WTC11 (cell line): ENCODE measurements around the gene STRAP. TPM values are rescaled to one million over a fixed set of nuclear protein-coding genes. Genes with fewer than 3 reads are reported as not detected.
A peak's percentile ranks its signal among the peaks of the same experiment; 100 is the strongest.

ENCODE experiments used
- ATAC-seq: fragments of 200-7000 bp; cut with Tn5 transposase; 2 replicates; pipeline ENCODE4 v1.10.0; 2021; ENCODE audit warnings: mild to moderate bottlenecking, moderate library complexity
- CTCF ChIA-PET: fragments of 300-600 bp; sonication (Branson Sonifier 250); formaldehyde crosslinking; loops from one replicate; lab custom pipeline; 2021; ENCODE audit warnings: antibody characterized with exemption; lab: Charles Lee
- POLR2A ChIA-PET: fragments of 350-600 bp; sonication (Branson Sonifier 250); formaldehyde crosslinking; loops from one replicate; lab custom pipeline; 2021; ENCODE audit warnings: antibody characterized with exemption; lab: Charles Lee
- DNase-seq: peaks from one replicate; pipeline ENCODE4 v3.0.0; 2021; ENCODE audit warnings: low spot score
- H3K27ac Mint-ChIP-seq: 2 replicates; pipeline ENCODE4 v1.8.0; 2021; ENCODE audit warnings: mixed read lengths
- H3K27me3 Mint-ChIP-seq: 2 replicates; pipeline ENCODE4 v1.8.0; 2021; ENCODE audit warnings: low read depth, mild to moderate bottlenecking, moderate library complexity, mixed read lengths
- H3K36me3 Mint-ChIP-seq: 2 replicates; pipeline ENCODE4 v1.8.0; 2021; ENCODE audit warnings: mixed read lengths
- H3K4me1 Mint-ChIP-seq: 2 replicates; pipeline ENCODE4 v1.8.0; 2022; ENCODE audit warnings: mixed read lengths
- H3K4me3 Mint-ChIP-seq: 2 replicates; pipeline ENCODE4 v1.8.0; 2021; ENCODE audit warnings: mild to moderate bottlenecking, moderate library complexity, mixed read lengths
- H3K9me3 Mint-ChIP-seq: 2 replicates; pipeline ENCODE4 v1.8.0; 2021; ENCODE audit warnings: mixed read lengths
- AFF4 ChIP-seq: sonication (generic); formaldehyde crosslinking; IDR thresholded peaks from 2 replicates; pipeline ENCODE4 v1.8.1; 2023; ENCODE audit warnings: mild to moderate bottlenecking, missing genetic modification reagents, borderline replicate concordance
- ATF1 ChIP-seq: sonication (generic); formaldehyde crosslinking; IDR thresholded peaks from 2 replicates; pipeline ENCODE4 v1.8.1; 2023; ENCODE audit warnings: mild to moderate bottlenecking, moderate library complexity, missing genetic modification reagents
- ATF6 ChIP-seq: sonication (generic); formaldehyde crosslinking; IDR thresholded peaks from 2 replicates; pipeline ENCODE4 v1.8.1; 2023; ENCODE audit warnings: mild to moderate bottlenecking, missing genetic modification reagents
- CREM ChIP-seq: sonication (generic); formaldehyde crosslinking; IDR thresholded peaks from 2 replicates; pipeline ENCODE4 v1.8.1; 2022; ENCODE audit warnings: mild to moderate bottlenecking, missing genetic modification reagents, moderate library complexity
- FOXP4 ChIP-seq: sonication (generic); formaldehyde crosslinking; IDR thresholded peaks from 2 replicates; pipeline ENCODE4 v1.8.0; 2022; ENCODE audit warnings: mild to moderate bottlenecking, missing genetic modification reagents
- GABPB1 ChIP-seq: sonication (generic); formaldehyde crosslinking; IDR thresholded peaks from 2 replicates; pipeline ENCODE4 v1.8.1; 2023; ENCODE audit warnings: mild to moderate bottlenecking, missing genetic modification reagents
- GTF2I ChIP-seq: fragments of 250-450 bp; sonication (Bioruptor Pico); conservative IDR thresholded peaks from 2 replicates; pipeline ENCODE4 v1.4.0; 2021; ENCODE audit warnings: mild to moderate bottlenecking
- MXD4 ChIP-seq: fragments of 250-450 bp; sonication (Bioruptor Pico); IDR thresholded peaks from 2 replicates; pipeline ENCODE4 v1.8.0; 2021; ENCODE audit warnings: mild to moderate bottlenecking, moderate library complexity, borderline replicate concordance
- SOX15 ChIP-seq: fragments of 250-450 bp; sonication (Bioruptor Pico); IDR thresholded peaks from 2 replicates; pipeline ENCODE4 v1.9.0; 2021; ENCODE audit warnings: mild to moderate bottlenecking
- USF1 ChIP-seq: sonication (generic); formaldehyde crosslinking; IDR thresholded peaks from 2 replicates; pipeline ENCODE4 v1.8.0; 2022; ENCODE audit warnings: mild to moderate bottlenecking, missing genetic modification reagents
- ZBTB43 ChIP-seq: sonication (generic); formaldehyde crosslinking; IDR thresholded peaks from 2 replicates; pipeline ENCODE4 v1.8.1; 2023; ENCODE audit warnings: mild to moderate bottlenecking, missing genetic modification reagents
- ZNF121 ChIP-seq: sonication (generic); formaldehyde crosslinking; IDR thresholded peaks from 2 replicates; pipeline ENCODE4 v1.8.0; 2023; ENCODE audit warnings: missing genetic modification reagents
- ZNF416 ChIP-seq: fragments of 250-450 bp; sonication (Bioruptor Pico); IDR thresholded peaks from 2 replicates; pipeline ENCODE4 v1.9.0; 2021; ENCODE audit warnings: mild to moderate bottlenecking, inconsistent platforms
- ZNF671 ChIP-seq: fragments of 250-450 bp; sonication (Bioruptor Pico); IDR thresholded peaks from 2 replicates; pipeline ENCODE4 v1.8.0; 2021; ENCODE audit warnings: mild to moderate bottlenecking
- total RNA-seq: library from RNA; stranded (reverse); gene quantifications from 3 replicates; pipeline ENCODE4 v1.2.3, GENCODE V29; 2021

Gene STRAP
- total RNA-seq, 1 experiment from 2014 or later: 221 TPM

- TF ChIP-seq ZNF416 (CRISPR knock-in tag): no peak
- TF ChIP-seq, all 79 proteins: peak for 0
These were observed 50.8 kb downstream of the STRAP start (continued) for GRCh38 chr12:15932971-15933370.

- Mint-ChIP-seq H3K27me3 (no peaks in the 10 kb centered on the region), H3K27ac (no peak overlapping the region), H3K36me3 (peaks cover under 1% of the 10 kb centered on the region), H3K4me3 (no peak overlapping the region), H3K9me3 (peaks cover under 1% of the 10 kb centered on the region), H3K4me1 (peaks cover 27% of the 10 kb centered on the region)
- ChIA-PET POLR2A (no interaction called here), CTCF (no interaction called here)
- ATAC-seq (no peak), DNase-seq (no peak)
- no peak for TF ChIP-seq ZNF416 (CRISPR knock-in tag)
- no peak for TF ChIP-seq GABPB1 (CRISPR knock-in tag)
- no peak for TF ChIP-seq MXD4 (CRISPR knock-in tag)
- no peak for TF ChIP-seq ZBTB43
- TF ChIP-seq AFF4 (CRISPR knock-in tag): no peak
- no peak for TF ChIP-seq USF1
- TF ChIP-seq SOX15 (CRISPR knock-in tag): no peak
- no peak for TF ChIP-seq ATF6 (CRISPR knock-in tag)
- TF ChIP-seq ATF1: no peak
- TF ChIP-seq CREM (CRISPR knock-in tag): no peak
- no peak for TF ChIP-seq GTF2I (CRISPR knock-in tag)
These were observed 51.6 kb downstream of the STRAP start for GRCh38 chr12:15933751-15934150.

GRCh38 chr12:15936751-15937150 is 54.6 kb downstream of the STRAP start:
- Mint-ChIP-seq H3K36me3 (peaks cover 4% of the 10 kb centered on the region), H3K4me3 (no peak overlapping the region), H3K9me3 (peaks cover 8% of the 10 kb centered on the region), H3K27ac (no peak overlapping the region), H3K4me1 (peaks cover 7% of the 10 kb centered on the region), H3K27me3 (no peaks in the 10 kb centered on the region)
- no peak for ATAC-seq
- DNase-seq: no peak
- POLR2A ChIA-PET: no interaction called here
- CTCF ChIA-PET: no interaction called here
- TF ChIP-seq FOXP4 (CRISPR knock-in tag) (no peak), ZNF121 (CRISPR knock-in tag) (peak; percentile 62; the same call in 1 of the 2 replicates), ZNF671 (CRISPR knock-in tag) (no peak)
